HEK293T (cell line): ENCODE measurements around the gene TNPO2.

ENCODE experiments used
- CTCF ChIA-PET: fragments of 350-600 bp; formaldehyde crosslinking; extraction: SDS; loops from one replicate; lab custom pipeline; 2021; ENCODE audit warnings: antibody characterized with exemption, inconsistent platforms; lab: Yijun Ruan, JAX
- POLR2A ChIA-PET: fragments of 350-600 bp; formaldehyde crosslinking; extraction: SDS; loops from one replicate; lab custom pipeline; 2020; ENCODE audit warnings: antibody characterized with exemption, inconsistent platforms; lab: Yijun Ruan, JAX
- DNase-seq: peaks from one replicate; pipeline ENCODE4 v3.0.0; 2012; ENCODE audit warnings: mixed read lengths; ENCODE audit errors: extremely low spot score
- ARNT ChIP-seq: fragments of 450-650 bp; IDR thresholded peaks from 2 replicates; pipeline ENCODE4 v1.6.1; 2017; ENCODE audit warnings: mild to moderate bottlenecking
- BHLHE40 ChIP-seq: fragments of 450-650 bp; IDR thresholded peaks from 2 replicates; pipeline ENCODE4 v1.6.1; 2016; ENCODE audit warnings: mild to moderate bottlenecking, moderate library complexity, borderline replicate concordance
- CTBP1 ChIP-seq: fragments of 450-650 bp; IDR thresholded peaks from 2 replicates; pipeline ENCODE4 v1.6.1; 2016; ENCODE audit warnings: borderline replicate concordance
- ELF4 ChIP-seq: fragments of 450-650 bp; IDR thresholded peaks from 2 replicates; pipeline ENCODE4 v1.6.1; 2017; ENCODE audit warnings: antibody characterized with exemption
- FOXA1 ChIP-seq: fragments of 450-650 bp; IDR thresholded peaks from 2 replicates; pipeline ENCODE4 v1.6.1; 2016; ENCODE audit warnings: mild to moderate bottlenecking
- FOXK2 ChIP-seq: fragments of 450-650 bp; IDR thresholded peaks from 2 replicates; pipeline ENCODE4 v1.6.1; 2016; ENCODE audit warnings: mild to moderate bottlenecking
- FOXM1 ChIP-seq: fragments of 450-650 bp; IDR thresholded peaks from 2 replicates; pipeline ENCODE4 v1.6.1; 2017; ENCODE audit warnings: mild to moderate bottlenecking, borderline replicate concordance
- HDGF ChIP-seq: fragments of 450-650 bp; IDR thresholded peaks from 2 replicates; pipeline ENCODE4 v1.6.1; 2017; ENCODE audit warnings: antibody characterized with exemption, borderline replicate concordance
- L3MBTL2 ChIP-seq: fragments of 450-650 bp; conservative IDR thresholded peaks from 2 replicates; pipeline ENCODE4 v1.6.1; 2016; ENCODE audit warnings: mild to moderate bottlenecking
- LEF1 ChIP-seq: fragments of 450-650 bp; IDR thresholded peaks from 2 replicates; pipeline ENCODE4 v1.6.1; 2017; ENCODE audit warnings: mild to moderate bottlenecking, borderline replicate concordance
- NFRKB ChIP-seq: fragments of 450-650 bp; IDR thresholded peaks from 2 replicates; pipeline ENCODE4 v1.6.1; 2016; ENCODE audit warnings: mild to moderate bottlenecking, moderate library complexity
- SP1 ChIP-seq: fragments of 450-650 bp; IDR thresholded peaks from 2 replicates; pipeline ENCODE4 v1.6.1; 2017
- SUZ12 ChIP-seq: fragments of 450-650 bp; IDR thresholded peaks from 2 replicates; pipeline ENCODE4 v1.6.1; 2016; ENCODE audit warnings: mild to moderate bottlenecking
- TARDBP ChIP-seq: fragments of 450-650 bp; IDR thresholded peaks from 2 replicates; pipeline ENCODE4 v1.6.1; 2016
- ZNF384 ChIP-seq: fragments of 450-650 bp; IDR thresholded peaks from 2 replicates; pipeline ENCODE4 v1.6.1; 2016
- TF ChIP-seq, protein P1 (sequence below): fragments of 450-650 bp; IDR thresholded peaks from 2 replicates; pipeline ENCODE4 v1.6.1; 2016

Gene TNPO2

DNA sequence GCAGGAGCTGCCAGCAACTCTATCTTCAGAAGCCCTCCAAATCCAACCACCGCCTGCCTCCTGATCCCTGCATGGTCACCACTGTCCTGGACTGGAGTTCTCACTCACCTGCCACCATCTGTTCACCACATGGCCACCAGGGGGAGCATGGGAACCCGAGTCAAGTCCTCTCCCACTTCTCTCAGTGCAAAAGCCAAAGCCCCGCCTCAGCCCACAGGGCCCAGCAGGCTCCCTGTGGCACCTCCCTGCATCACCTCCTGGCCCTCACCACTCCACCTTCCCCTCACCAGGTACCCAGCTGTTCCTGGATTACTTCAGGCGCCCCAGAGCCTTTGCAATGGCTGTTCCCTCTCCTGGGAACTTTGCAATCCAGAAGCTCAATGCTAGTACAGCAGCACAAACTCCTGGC, 47.3 kb downstream of the TNPO2 start:
- CTCF ChIA-PET = interaction anchor here (0.8 kb wide), 2 partner anchors 289 to 514 kb away, joined by 3 read pairs; no protein-coding TSS in a partner anchor
- POLR2A ChIA-PET = no interaction called here
- TF ChIP-seq SUZ12 (no peak), NFRKB (no peak), ARNT (no peak), CTBP1 (no peak), FOXK2 (no peak), ELF4 (no peak), TARDBP (no peak), LEF1 (no peak), FOXA1 (no peak), FOXM1 (no peak)
- TF ChIP-seq, protein P1, sequence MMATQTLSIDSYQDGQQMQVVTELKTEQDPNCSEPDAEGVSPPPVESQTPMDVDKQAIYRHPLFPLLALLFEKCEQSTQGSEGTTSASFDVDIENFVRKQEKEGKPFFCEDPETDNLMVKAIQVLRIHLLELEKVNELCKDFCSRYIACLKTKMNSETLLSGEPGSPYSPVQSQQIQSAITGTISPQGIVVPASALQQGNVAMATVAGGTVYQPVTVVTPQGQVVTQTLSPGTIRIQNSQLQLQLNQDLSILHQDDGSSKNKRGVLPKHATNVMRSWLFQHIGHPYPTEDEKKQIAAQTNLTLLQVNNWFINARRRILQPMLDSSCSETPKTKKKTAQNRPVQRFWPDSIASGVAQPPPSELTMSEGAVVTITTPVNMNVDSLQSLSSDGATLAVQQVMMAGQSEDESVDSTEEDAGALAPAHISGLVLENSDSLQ = no peak
- peak; percentile 79 for DNase-seq

DNA sequence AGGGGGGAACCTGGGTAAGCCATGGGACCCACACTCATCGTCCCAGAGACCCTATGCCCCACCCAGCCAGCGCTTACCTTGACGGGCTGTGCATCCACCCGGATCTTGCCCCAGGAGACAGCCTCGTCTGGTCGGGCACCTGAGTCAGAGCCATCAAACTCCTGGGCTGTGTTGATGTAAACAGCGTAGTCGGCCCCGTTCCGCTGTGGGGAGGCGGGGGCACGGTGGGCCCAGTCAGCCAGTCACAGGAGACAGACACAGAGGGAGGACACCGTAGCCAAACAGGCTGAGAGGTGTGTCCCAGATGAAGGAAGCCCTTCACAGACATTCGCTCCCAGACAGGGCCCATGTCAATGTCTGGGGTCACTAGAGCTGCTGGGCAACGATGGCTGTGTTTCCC, 47.8 kb downstream of the TNPO2 start:
- ChIA-PET CTCF (interaction anchor here (0.8 kb wide), 1 partner anchor 514 kb away, joined by 3 read pairs; no protein-coding TSS in a partner anchor), POLR2A (no interaction called here)
- no peak for DNase-seq
- TF ChIP-seq NFRKB (no peak), FOXM1 (no peak), HDGF (no peak), CTBP1 (no peak), BHLHE40 (no peak), FOXA1 (no peak), SP1 (no peak), SUZ12 (no peak), LEF1 (no peak), ZNF384 (no peak), TARDBP (no peak), ELF4 (no peak), FOXK2 (no peak), ARNT (no peak), L3MBTL2 (no peak)
- TF ChIP-seq, protein P1 = no peak

DNA sequence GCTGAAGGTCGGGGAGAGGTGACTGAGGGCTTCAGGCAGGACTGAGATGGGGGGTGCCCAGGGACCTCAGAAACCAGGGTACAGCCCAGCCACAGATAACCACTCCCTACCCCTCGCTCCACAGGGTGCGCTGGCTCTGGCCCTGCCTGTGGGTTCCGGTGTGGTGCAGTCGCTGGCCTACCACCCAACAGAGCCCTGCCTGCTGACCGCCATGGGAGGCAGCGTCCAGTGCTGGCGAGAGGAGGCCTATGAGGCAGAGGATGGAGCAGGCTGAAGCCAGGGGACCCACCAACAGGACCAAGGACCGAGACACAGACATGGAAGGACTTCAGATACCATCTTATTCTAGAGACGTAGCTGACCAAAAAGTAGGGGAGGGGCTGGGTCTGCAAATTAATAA, 48.3 kb downstream of the TNPO2 start:
- CTCF ChIA-PET = no interaction called here
- POLR2A ChIA-PET = no interaction called here
- no peak for DNase-seq
- no peak for TF ChIP-seq SUZ12
- TF ChIP-seq NFRKB = no peak
- no peak for TF ChIP-seq ARNT
- no peak for TF ChIP-seq FOXA1

DNA sequence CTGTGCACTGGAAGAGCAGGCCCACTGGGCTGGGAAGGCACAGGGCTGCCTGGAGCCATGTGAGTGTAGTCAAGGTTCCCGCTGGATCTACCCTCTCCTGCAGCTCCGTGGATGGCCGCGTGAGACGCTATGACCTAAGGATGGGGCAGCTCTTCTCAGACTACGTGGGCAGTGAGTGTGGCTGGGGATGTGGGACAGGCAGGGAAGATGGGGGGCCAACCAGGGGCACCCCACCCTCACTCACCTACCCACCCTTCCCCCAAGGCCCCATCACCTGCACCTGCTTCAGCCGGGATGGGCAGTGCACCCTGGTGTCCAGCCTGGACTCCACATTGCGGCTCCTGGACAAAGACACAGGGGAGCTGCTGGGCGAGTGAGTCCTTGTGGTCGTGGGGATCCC, 51.0 kb downstream of the TNPO2 start:
- TF ChIP-seq L3MBTL2 (no peak), ARNT (no peak), LEF1 (no peak), TARDBP (no peak), BHLHE40 (no peak)
- TF ChIP-seq, protein P1 = no peak
- ChIA-PET CTCF (interaction anchor here (0.8 kb wide), 1 partner anchor 9 kb away, joined by 7 read pairs; the partner anchor contains the start of gene DHPS), POLR2A (interaction anchor here (1.5 to 1.8 kb wide), 2 partner anchors 9 to 112 kb away, joined by 3 to 6 read pairs; partner anchors contain the start of gene DHPS)
- DNase-seq = no peak

DNA sequence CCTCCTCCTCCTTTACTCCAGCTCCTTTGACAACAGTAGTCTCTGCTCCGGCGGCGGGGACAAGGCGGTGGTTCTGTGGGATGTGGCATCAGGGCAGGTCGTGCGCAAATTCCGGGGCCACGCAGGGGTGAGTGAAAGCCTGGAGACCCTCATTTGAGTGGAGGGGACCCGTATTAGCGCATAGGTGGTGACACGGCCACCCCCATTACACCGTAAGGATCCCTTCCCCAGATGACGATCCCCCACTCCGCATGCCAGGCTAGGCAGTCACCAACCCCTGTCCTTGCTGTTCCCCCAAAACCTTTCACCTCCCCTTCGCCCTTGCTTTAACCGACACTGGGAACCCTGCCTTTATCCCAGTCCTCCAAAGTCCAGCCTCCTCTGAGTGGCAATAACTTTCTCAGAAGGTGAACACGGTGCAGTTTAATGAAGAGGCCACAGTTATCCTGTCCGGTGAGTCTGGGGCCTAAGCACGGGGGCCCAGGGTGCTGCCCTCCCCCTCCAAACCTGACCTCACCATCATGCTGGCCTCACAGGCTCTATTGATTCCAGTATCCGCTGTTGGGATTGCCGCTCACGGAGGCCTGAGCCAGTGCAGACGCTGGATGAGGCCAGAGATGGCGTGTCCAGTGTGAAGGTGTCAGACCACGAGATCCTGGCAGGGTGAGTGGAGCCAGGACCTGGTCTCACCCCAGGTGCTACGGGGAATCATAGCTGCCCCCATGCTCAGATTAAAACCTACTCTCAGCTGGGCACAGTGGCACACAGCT, 53.4 kb downstream of the TNPO2 start:
- TF ChIP-seq LEF1 (no peak), L3MBTL2 (no peak), TARDBP (no peak), NFRKB (no peak), ELF4 (no peak), BHLHE40 (no peak), ZNF384 (no peak), ARNT (no peak), FOXK2 (no peak), FOXM1 (no peak), CTBP1 (no peak), FOXA1 (no peak), SUZ12 (no peak), HDGF (no peak), SP1 (no peak)
- TF ChIP-seq, protein P1 = no peak
- CTCF ChIA-PET = interaction anchor here (0.7 to 1.4 kb wide), 2 partner anchors 106 to 1326 kb away, joined by 3 read pairs; no protein-coding TSS in a partner anchor
- no peak for DNase-seq
- POLR2A ChIA-PET = interaction anchor here (1.3 to 1.7 kb wide), 3 partner anchors 8 to 59 kb away, joined by 6 to 9 read pairs (median 7); partner anchors contain the start of genes DHPS, ZNF490 and ZNF791
